OCI-LY1 (cell line): ENCODE data around the gene CRYGN.

Experiments
- H2AFZ ChIP-seq: fragments of 200-600 bp; sonication (generic), shearing (Covaris generic); 2 replicates; pipeline ENCODE4 v1.6.0; 2014; ENCODE audit warnings: antibody characterized with exemption, mild to moderate bottlenecking, low read length
- H3F3A ChIP-seq: fragments of 200-600 bp; sonication (generic), shearing (Covaris generic); 2 replicates; pipeline ENCODE4 v1.6.0; 2014; ENCODE audit warnings: mild to moderate bottlenecking, antibody characterized with exemption, low read length, moderate library complexity; ENCODE audit not compliant: insufficient read depth
- H3K27ac ChIP-seq: fragments of 200-600 bp; sonication (generic); 2 replicates; pipeline ENCODE4 v1.5.1; 2014; ENCODE audit warnings: low read length, mixed run types, mild to moderate bottlenecking, low read depth; ENCODE audit not compliant: poor library complexity, severe bottlenecking
- H3K27me3 ChIP-seq: fragments of 200-600 bp; sonication (generic); 2 replicates; pipeline ENCODE4 v1.6.0; 2014; ENCODE audit warnings: antibody characterized with exemption, mild to moderate bottlenecking, low read length, moderate library complexity; ENCODE audit not compliant: insufficient read depth
- H3K36me3 ChIP-seq: fragments of 200-600 bp; sonication (generic); 2 replicates; pipeline ENCODE4 v1.6.1; 2014; ENCODE audit warnings: mild to moderate bottlenecking, antibody characterized with exemption, low read length, moderate library complexity, mixed read lengths; ENCODE audit not compliant: insufficient read depth
- H3K4me1 ChIP-seq: fragments of 200-600 bp; sonication (generic); 2 replicates; pipeline ENCODE4 v1.5.1; 2014; ENCODE audit warnings: mild to moderate bottlenecking, low read length, moderate library complexity; ENCODE audit not compliant: insufficient read depth, severe bottlenecking
- H3K4me2 ChIP-seq: fragments of 200-600 bp; sonication (generic), shearing (Covaris generic); 2 replicates; pipeline ENCODE4 v1.6.1; 2014; ENCODE audit warnings: low read length
- H3K4me3 ChIP-seq: fragments of 200-600 bp; sonication (generic); 2 replicates; pipeline ENCODE4 v1.5.1; 2014; ENCODE audit warnings: low read length, low read depth, mild to moderate bottlenecking, mixed read lengths; ENCODE audit not compliant: poor library complexity, severe bottlenecking
- H3K79me2 ChIP-seq: fragments of 200-600 bp; shearing (Covaris generic); 2 replicates; pipeline ENCODE4 v1.6.1; 2016; ENCODE audit warnings: mixed run types, low read length, mixed read lengths; ENCODE audit not compliant: insufficient read depth
- H3K9ac ChIP-seq: fragments of 200-600 bp; sonication (generic), shearing (Covaris generic); 2 replicates; pipeline ENCODE4 v1.6.1; 2014; ENCODE audit warnings: mild to moderate bottlenecking, low read length, mixed read lengths
- H3K9me2 ChIP-seq: fragments of 200-600 bp; sonication (generic), shearing (Covaris generic); 2 replicates; pipeline ENCODE4 v1.6.1; 2014; ENCODE audit warnings: low read depth, mild to moderate bottlenecking, low read length, mixed read lengths
- H3K9me3 ChIP-seq: fragments of 200-600 bp; shearing (Covaris generic); 2 replicates; pipeline ENCODE4 v1.6.1; 2014; ENCODE audit warnings: low read length, mixed read lengths
- H4K20me1 ChIP-seq: fragments of 200-600 bp; sonication (generic), shearing (Covaris generic); 2 replicates; pipeline ENCODE4 v1.6.0; 2016; ENCODE audit warnings: mild to moderate bottlenecking, low read length; ENCODE audit not compliant: insufficient read depth
- CTCF ChIP-seq: fragments of 200-600 bp; sonication (generic), shearing (Covaris generic); IDR thresholded peaks from 2 replicates; pipeline ENCODE4 v1.5.1; 2017; ENCODE audit warnings: mild to moderate bottlenecking, antibody characterized with exemption, low read length, moderate library complexity, mixed read lengths
- EZH2 ChIP-seq: fragments of 200-600 bp; sonication (generic), shearing (Covaris generic); IDR thresholded peaks from 2 replicates; pipeline ENCODE4 v1.8.0; 2017; ENCODE audit warnings: borderline replicate concordance, mixed run types, mild to moderate bottlenecking, antibody characterized with exemption, low read length, moderate library complexity, mixed read lengths

The CRYGN gene

GRCh38 chr7:151439855-151440798 lies at the start of gene CRYGN:
CRYGN (minus strand) TSS chr7:151440141; CDS start chr7:151439917, 224 bp downstream.
- no peaks in the 10 kb centered on the region for H3K9me2 ChIP-seq
- no peak within 1 kb of the TSS for H3K9ac ChIP-seq
- H3K27ac ChIP-seq, result no peak within 1 kb of the TSS
- H3F3A ChIP-seq, result no peaks in the 10 kb centered on the region
- peaks cover 5% of the 10 kb centered on the region; the same call in 1 of the 2 replicates for H3K27me3 ChIP-seq
- H3K4me2 ChIP-seq, result no peak within 1 kb of the TSS
- H3K36me3 ChIP-seq, result no peaks in the 10 kb centered on the region
- H3K4me1 ChIP-seq, result no peaks in the 10 kb centered on the region
- H3K9me3 ChIP-seq, result no peaks in the 10 kb centered on the region
- no peak within 1 kb of the TSS for H2AFZ ChIP-seq
- no peak for TF ChIP-seq CTCF
- no peak for TF ChIP-seq EZH2
- H4K20me1 ChIP-seq, result no peaks in the 10 kb centered on the region
- H3K4me3 ChIP-seq, result no peak within 1 kb of the TSS
- H3K79me2 ChIP-seq, result no peaks in the 10 kb centered on the region

- H3K4me2 ChIP-seq, result no peak overlapping the region
- H3K79me2 ChIP-seq, result peaks cover 38% of the 10 kb centered on the region
- no peaks in the 10 kb centered on the region for H3K9me3 ChIP-seq
- no peak overlapping the region for H3K4me3 ChIP-seq
- no peaks in the 10 kb centered on the region for H3K9me2 ChIP-seq
- 0 out of 2 replicates have a peak, but pooled peaks cover 4% of the 10 kb centered on the region for H4K20me1 ChIP-seq
- no peaks in the 10 kb centered on the region for H3F3A ChIP-seq
- H3K4me1 ChIP-seq, result peaks cover 9% of the 10 kb centered on the region
- H3K27me3 ChIP-seq, result no peaks in the 10 kb centered on the region
- H2AFZ ChIP-seq, result no peak overlapping the region
- H3K27ac ChIP-seq, result no peak overlapping the region
- H3K9ac ChIP-seq, result no peak overlapping the region
- H3K36me3 ChIP-seq, result peaks cover 65% of the 10 kb centered on the region
- TF ChIP-seq CTCF (no peak), EZH2 (no peak)
These were observed 49.6 kb upstream of the CRYGN start for GRCh38 chr7:151489498-151489897.

- no peaks in the 10 kb centered on the region for H3K9me3 ChIP-seq
- H4K20me1 ChIP-seq, result 0 out of 2 replicates have a peak, but pooled peaks cover 4% of the 10 kb centered on the region
- TF ChIP-seq CTCF (no peak), EZH2 (no peak)
- no peaks in the 10 kb centered on the region for H3K27me3 ChIP-seq
- no peaks in the 10 kb centered on the region for H3K9me2 ChIP-seq
- H3K36me3 ChIP-seq, result peaks cover 79% of the 10 kb centered on the region
- H3K27ac ChIP-seq, result no peak overlapping the region
- peaks cover 24% of the 10 kb centered on the region for H3K79me2 ChIP-seq
- no peak overlapping the region for H2AFZ ChIP-seq
- H3K4me2 ChIP-seq, result no peak overlapping the region
- no peak overlapping the region for H3K4me3 ChIP-seq
- H3K9ac ChIP-seq, result no peak overlapping the region
- H3F3A ChIP-seq, result no peaks in the 10 kb centered on the region
- peaks cover 9% of the 10 kb centered on the region for H3K4me1 ChIP-seq
These were observed 48.2 kb upstream of the CRYGN start for GRCh38 chr7:151488096-151488495.
